Measurements from ENCODE around the gene SLC22A23.

DNA sequence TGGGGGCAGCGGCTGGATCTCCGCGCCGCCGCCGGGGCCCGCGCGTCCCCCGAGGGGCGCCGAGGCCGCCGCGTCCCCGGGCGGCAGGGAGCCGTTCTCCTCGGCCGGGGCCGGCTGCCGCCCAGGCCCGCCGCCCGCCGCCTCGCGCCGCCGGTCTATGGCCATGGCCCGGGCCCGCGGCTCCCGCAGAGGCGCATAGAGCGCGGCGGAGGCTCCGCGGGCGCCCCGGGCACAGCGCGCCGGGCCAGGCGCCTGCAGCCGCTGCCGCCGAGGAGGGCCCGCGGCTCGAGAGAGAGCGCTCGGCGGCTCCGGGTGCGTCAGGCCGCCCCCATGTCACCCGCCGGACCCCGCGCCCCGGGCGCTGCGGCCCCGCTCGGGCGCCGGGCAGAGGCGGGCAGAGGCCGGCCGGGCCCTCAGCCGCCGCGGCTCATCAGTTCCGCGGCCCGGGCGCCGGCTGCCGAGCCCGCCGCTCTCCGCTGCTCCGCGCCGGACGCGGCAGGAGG, 404 bp downstream of the SLC22A23 start:
- no peak for TF ChIP-seq EZH2 (IDR thresholded peaks at IDR 0.05; ENCODE audit: insufficient read depth, poor library complexity, severe bottlenecking)
- TF ChIP-seq EZH2phosphoT487 (IDR thresholded peaks at IDR 0.05; ENCODE audit: insufficient read depth, low read depth): no peak
